GM10248 (cell line): ENCODE results near the gene CXCL1.

ENCODE experiments used
- CTCF ChIA-PET: fragments of 300-600 bp; sonication (Branson Sonifier 250); formaldehyde crosslinking; extraction: SDS; loops from one replicate; lab custom pipeline; 2021; ENCODE audit warnings: antibody characterized with exemption; lab: Yijun Ruan, JAX
- POLR2A ChIA-PET: fragments of 350-650 bp; sonication (Branson Sonifier 250); formaldehyde crosslinking; extraction: SDS; loops from one replicate; lab custom pipeline; 2020; ENCODE audit warnings: antibody characterized with exemption; lab: Yijun Ruan, JAX
- DNase-seq: peaks from one replicate; pipeline ENCODE4 v3.0.0; 2012; ENCODE audit errors: extremely low spot score
- TF ChIP-seq, protein P1 (sequence below): IDR thresholded peaks from 2 replicates; pipeline ENCODE4 v1.5.1; 2012; ENCODE audit warnings: mild to moderate bottlenecking, low read depth; ENCODE audit errors: extremely low read depth, missing control alignments, control extremely low read depth

The CXCL1 gene

DNA sequence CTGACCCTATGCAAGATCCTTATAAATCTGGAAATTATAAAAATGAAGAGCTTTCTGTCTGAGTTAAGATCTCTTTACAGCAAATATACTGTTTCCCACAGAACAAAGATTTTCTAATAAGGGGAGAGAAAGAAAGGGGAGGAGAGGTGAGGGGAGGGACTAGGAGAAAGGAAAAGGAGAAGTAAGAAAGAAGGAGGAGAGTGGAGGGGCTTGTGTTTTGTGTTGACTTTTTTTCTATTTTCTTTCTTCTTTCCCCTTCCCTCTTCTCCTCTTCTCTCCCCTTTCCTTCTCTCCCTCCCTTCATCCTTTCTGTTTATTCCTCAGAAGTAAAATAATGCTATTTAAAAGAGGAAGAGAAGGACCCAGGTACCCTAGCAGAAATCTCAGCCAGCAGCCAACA is 26.5 kb upstream of the CXCL1 start:
- TF ChIP-seq, protein P1, sequence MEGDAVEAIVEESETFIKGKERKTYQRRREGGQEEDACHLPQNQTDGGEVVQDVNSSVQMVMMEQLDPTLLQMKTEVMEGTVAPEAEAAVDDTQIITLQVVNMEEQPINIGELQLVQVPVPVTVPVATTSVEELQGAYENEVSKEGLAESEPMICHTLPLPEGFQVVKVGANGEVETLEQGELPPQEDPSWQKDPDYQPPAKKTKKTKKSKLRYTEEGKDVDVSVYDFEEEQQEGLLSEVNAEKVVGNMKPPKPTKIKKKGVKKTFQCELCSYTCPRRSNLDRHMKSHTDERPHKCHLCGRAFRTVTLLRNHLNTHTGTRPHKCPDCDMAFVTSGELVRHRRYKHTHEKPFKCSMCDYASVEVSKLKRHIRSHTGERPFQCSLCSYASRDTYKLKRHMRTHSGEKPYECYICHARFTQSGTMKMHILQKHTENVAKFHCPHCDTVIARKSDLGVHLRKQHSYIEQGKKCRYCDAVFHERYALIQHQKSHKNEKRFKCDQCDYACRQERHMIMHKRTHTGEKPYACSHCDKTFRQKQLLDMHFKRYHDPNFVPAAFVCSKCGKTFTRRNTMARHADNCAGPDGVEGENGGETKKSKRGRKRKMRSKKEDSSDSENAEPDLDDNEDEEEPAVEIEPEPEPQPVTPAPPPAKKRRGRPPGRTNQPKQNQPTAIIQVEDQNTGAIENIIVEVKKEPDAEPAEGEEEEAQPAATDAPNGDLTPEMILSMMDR: no peak
- ChIA-PET POLR2A (no interaction called here), CTCF (interaction anchor here (1.4 to 2.6 kb wide), 2 partner anchors 9 to 17 kb away, joined by 5 to 6 read pairs; no protein-coding TSS in a partner anchor)
- DNase-seq: no peak

DNA sequence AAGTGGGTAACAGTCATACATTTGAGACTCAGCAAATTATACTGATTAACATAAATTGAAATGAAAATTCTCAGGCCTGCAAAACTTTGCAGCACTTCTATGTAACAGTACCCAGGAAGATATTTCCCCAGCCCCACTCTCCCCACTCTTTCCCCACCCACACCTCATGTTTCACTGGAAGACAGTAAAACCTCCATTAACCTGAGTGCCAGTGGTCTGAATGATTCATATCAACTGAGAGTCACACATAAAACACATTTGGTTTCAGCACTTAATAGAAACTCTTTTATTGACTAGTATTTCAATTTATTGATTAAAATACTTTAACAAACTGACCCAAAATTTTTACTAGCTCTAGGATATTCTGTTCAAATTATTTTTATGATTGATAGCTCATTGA is 25.8 kb upstream of the CXCL1 start:
- TF ChIP-seq, protein P1: no peak
- no peak for DNase-seq
- CTCF ChIA-PET: interaction anchor here (0.9 to 2.6 kb wide), 3 partner anchors 10 to 16 kb away, joined by 3 to 6 read pairs (median 5); no protein-coding TSS in a partner anchor
- POLR2A ChIA-PET: no interaction called here

DNA sequence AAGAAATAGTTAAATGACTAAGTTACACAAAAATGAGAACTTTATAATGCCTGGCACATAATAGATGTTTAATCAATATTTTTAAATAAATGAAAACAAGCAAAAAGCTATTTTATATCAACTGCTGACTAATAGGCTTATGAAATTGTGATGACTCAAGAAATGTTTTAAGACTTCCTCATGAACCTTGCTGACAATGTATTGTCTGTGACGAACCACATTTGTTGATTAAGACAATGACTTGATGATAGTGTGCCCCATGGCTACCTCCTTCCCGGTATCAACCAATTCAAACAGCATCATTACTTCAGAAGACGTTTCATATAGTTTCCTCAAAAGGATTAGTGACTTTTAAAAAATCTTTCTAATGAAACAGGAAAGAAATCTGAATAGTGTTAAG is 24.8 kb upstream of the CXCL1 start:
- ChIA-PET POLR2A (no interaction called here), CTCF (interaction anchor here (0.9 to 2.6 kb wide), 2 partner anchors 11 kb away, joined by 3 to 6 read pairs; no protein-coding TSS in a partner anchor)
- TF ChIP-seq, protein P1: no peak
- DNase-seq: no peak

DNA sequence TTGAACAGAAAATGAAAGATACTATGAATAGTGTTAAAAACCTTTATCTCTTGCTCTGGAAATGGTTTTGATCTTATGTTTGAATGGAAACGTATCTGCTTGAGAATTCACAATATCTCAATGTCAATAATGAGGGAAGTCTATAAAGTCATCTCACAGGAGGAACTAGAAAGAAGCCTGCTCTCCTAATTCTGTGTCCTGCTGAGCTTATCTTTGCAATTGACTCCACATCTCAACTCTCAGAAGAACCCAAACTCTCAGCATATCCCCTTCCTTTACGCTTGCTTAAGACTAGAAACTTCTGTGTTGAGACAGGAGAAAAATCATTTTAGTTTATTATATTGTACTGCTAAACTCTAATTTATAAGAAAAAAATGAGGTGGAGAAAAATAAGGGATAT is 24.4 kb upstream of the CXCL1 start:
- ChIA-PET CTCF (no interaction called here), POLR2A (no interaction called here)
- no peak for DNase-seq
- TF ChIP-seq, protein P1: no peak

GRCh38 chr4:73847526-73848182 is 21.5 kb upstream of the CXCL1 start:
- TF ChIP-seq, protein P1: no peak
- CTCF ChIA-PET: interaction anchor here (1.4 kb wide), 1 partner anchor 159 kb away, joined by 3 read pairs; no protein-coding TSS in a partner anchor
- POLR2A ChIA-PET: no interaction called here
- DNase-seq: no peak

- DNase-seq: no peak
- ChIA-PET CTCF (interaction anchor here (1.3 to 1.4 kb wide), 2 partner anchors 12 to 160 kb away, joined by 3 read pairs; partner anchors contain the start of gene CXCL6), POLR2A (no interaction called here)
- TF ChIP-seq, protein P1: no peak
Measured at GRCh38 chr4:73848183-73848777, 20.9 kb upstream of the CXCL1 start.
